ENCODE measurements around the gene PPARA.

PPARA gene

DNA sequence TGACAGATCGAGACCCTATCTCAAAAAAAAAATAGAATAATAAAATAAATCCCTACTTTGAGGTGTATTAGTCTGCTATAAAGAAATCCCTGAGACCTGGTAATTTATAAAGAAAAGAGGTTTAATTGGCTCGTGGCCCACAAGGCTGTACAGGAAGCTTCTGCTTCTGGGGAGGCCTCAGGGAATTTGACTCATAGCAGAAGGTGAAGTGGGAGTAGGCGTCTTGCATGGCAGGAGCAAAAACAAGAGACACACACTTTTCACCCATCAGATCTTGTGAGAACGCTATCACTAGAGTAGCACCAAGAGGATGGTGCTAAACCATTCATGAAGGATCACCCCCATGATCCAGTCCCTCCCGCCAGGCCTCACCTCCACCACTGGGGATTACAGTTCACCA, 70.6 kb downstream of the PPARA start:
- H3K27ac Mint-ChIP-seq = no peak overlapping the region
- H3K27me3 Mint-ChIP-seq = no peaks in the 10 kb centered on the region
- H3K4me1 Mint-ChIP-seq = peaks cover 6% of the 10 kb centered on the region

DNA sequence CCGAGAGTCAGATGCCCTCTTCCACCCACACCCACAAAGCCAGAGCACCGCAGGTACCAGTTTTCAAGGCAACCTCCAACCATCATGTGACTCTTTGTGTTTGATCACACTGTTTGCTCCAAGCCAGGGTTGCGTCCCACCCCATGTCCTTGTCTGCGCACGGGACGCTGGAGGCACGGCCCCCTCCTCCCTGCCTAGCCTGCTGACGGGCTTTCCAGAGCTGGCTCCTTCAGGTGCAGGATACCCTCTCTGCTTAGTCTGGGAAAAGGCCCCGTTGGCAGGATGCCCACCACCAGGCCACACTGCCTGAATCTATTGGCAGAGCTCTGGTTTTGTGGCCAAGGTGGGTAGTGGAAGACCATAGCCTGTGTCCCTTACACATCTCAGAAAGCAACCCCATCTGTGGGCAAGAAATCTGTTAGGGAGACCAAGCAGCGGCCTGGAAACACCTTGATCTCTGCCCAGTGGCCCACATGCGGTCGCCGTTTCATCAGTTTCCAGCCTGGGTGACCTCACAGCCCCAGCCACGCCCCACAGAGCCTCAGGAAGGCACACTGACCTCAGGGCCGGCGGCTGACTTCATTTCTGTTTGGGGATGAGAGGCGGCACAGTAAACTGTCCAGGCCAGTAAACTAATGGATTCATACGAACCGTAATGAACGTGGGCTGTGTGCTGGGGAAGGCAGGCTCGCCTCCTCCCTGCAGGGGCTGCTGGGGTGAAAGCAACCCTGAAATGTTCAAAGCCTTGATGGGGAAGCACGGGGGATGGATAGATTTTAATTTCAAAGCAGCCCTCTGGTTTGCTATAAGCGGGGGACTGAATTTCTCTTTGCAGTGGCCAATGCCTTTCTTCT, 73.9 kb downstream of the PPARA start:
- Mint-ChIP-seq H3K27me3 (no peaks in the 10 kb centered on the region), H3K4me3 (no peak overlapping the region), H3K27ac (peak overlapping the region; percentile 51), H3K36me3 (peaks cover 6% of the 10 kb centered on the region), H3K4me1 (peaks cover 6% of the 10 kb centered on the region), H3K9me3 (no peaks in the 10 kb centered on the region)

More for the DNA sequence above, 70.6 kb downstream of the PPARA start:
- peaks cover 15% of the 10 kb centered on the region for H3K36me3 Mint-ChIP-seq
- no peaks in the 10 kb centered on the region for H3K9me3 Mint-ChIP-seq
- no peak overlapping the region for H3K4me3 Mint-ChIP-seq

DNA sequence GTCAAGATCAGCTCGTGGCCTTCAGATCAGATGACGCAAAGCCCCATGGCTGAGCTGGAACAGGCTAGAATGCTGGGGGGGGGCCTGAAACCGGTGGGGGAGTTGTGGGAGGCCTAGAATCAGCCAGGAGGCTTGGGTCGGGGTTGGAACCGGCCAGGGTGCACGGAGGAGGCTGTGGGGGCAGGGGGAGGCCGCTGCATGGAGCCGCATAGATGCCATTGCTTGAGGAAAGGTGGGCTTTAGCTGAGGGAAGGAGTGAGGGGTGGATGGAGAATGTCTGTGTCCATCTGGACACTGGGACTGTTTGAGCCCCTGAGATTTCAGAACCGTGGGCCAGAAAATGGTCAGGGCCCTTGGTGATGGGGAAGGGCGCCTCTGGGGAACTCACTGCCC, 74.6 kb downstream of the PPARA start:
- Mint-ChIP-seq H3K4me3 (no peak overlapping the region), H3K27me3 (no peaks in the 10 kb centered on the region), H3K4me1 (no peaks in the 10 kb centered on the region), H3K27ac (no peak overlapping the region), H3K9me3 (no peaks in the 10 kb centered on the region), H3K36me3 (peaks cover 2% of the 10 kb centered on the region)

DNA sequence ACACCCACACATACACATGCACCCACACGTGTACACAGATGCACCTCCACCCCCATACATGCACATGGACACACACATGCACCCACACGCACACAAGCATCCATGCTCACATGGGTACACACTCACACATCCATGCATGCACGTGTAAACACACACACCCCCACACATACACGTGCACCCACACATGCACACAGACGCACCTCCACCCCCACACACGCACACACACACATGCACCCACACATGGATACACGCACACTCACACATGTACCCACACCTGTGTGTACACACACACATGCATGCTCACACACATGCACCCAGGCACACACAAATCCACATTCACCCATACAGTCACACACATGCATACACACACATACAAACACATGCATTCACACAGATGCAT, 75.3 kb downstream of the PPARA start:
- no peak overlapping the region for H3K27ac Mint-ChIP-seq
- no peaks in the 10 kb centered on the region for H3K9me3 Mint-ChIP-seq
- H3K4me3 Mint-ChIP-seq = no peak overlapping the region
- H3K27me3 Mint-ChIP-seq = no peaks in the 10 kb centered on the region
- H3K4me1 Mint-ChIP-seq = no peaks in the 10 kb centered on the region
- peaks cover 2% of the 10 kb centered on the region for H3K36me3 Mint-ChIP-seq

DNA sequence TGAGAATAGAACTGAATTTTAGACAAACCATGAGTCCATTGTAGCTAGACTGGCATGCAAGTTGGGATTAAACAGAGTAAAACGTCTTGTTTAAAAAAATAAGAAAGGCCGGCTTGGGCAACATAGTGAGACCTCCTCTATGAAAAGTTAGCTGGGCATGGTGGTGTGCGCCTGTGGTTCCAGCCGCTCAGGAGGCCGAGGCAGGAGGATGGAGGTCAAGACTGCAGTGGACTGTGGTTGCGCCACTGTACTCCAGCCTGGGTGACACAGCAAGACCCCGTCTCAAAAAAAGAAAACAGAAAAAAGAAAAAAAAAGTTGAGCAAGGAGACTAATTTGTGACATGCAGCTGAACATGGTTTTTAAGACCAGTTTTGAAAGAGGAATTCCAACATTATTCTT, 76.3 kb downstream of the PPARA start:
- Mint-ChIP-seq H3K27me3 (no peaks in the 10 kb centered on the region), H3K9me3 (no peaks in the 10 kb centered on the region), H3K36me3 (peaks cover 2% of the 10 kb centered on the region), H3K4me1 (no peaks in the 10 kb centered on the region), H3K27ac (no peak overlapping the region), H3K4me3 (no peak overlapping the region)

DNA sequence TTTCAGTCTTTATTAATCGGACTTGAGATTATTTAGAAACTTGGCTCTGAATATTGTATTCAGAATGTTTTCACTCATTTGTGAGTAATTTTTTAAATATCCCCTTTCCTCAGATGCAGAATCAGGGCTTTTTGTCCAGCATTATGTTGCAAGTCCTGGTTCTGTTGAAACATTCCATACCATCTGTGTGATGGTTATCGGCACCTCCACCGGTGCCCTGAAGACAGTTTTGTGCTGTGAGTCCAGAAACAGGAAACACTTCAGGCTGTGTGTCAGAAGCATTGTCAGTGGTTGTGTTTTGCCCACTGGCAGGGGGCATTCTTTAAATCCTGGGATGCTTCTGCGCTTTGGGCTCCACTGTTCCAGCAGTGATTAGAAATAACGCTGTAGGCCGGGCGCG, 79.4 kb downstream of the PPARA start:
- no peak overlapping the region for H3K27ac Mint-ChIP-seq
- H3K27me3 Mint-ChIP-seq = no peaks in the 10 kb centered on the region
- no peak overlapping the region for H3K4me3 Mint-ChIP-seq
- H3K36me3 Mint-ChIP-seq = peaks cover 2% of the 10 kb centered on the region
- no peaks in the 10 kb centered on the region for H3K9me3 Mint-ChIP-seq
- H3K4me1 Mint-ChIP-seq = no peaks in the 10 kb centered on the region

DNA sequence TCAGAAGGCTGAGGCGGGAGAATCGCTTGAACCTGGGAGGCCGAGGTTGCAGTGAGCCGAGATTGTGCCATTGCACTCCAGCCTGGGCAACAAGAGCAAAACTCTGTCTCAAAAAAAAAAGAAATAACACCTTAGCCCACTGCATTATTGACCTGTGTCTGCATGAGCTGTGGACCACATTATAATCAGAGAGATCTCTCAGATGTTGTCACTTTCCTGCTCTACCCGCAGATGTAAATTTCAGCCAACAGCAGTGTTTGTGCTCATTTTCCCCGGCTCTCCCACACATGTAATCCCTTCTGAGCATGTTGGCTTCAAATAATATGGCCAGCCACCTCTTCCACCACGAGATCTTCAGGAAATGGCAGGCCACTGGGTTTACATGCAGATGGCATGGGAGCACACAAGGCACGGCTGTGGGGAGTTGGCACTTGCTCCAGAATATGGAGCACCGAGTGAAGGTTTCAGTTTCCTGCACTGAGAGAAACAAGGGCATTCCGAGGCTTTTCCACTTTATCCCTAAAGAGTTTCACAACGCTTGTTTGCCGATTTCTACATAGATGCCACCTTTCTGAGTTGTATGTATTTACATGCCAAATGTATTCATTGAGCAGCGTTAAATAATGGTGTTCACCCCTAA, 80.1 kb downstream of the PPARA start:
- H3K27ac Mint-ChIP-seq = no peak overlapping the region
- H3K9me3 Mint-ChIP-seq = no peaks in the 10 kb centered on the region
- H3K4me3 Mint-ChIP-seq = no peak overlapping the region
- peaks cover 2% of the 10 kb centered on the region for H3K36me3 Mint-ChIP-seq
- H3K4me1 Mint-ChIP-seq = no peaks in the 10 kb centered on the region
- no peaks in the 10 kb centered on the region for H3K27me3 Mint-ChIP-seq

DNA sequence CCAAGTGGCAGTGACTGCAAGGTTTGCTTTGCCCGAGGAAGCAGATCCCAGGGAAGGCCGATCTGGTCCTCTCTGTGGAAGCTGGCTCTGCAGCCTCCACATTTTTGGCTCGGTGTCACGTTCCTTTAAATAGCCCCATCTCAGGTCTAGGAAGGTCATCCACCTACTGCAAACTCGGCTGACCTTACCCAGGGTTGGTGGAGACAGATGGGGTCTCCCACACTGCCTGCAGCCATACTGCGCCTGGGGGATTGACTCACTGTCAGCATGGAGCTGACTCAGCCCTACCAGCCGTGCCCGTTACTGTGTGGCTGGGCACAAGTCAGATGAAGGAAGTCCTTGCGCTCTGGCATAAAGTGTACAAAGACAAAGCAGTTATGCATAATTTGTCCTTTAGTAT, 82.9 kb downstream of the PPARA start:
- Mint-ChIP-seq H3K27ac (no peak overlapping the region), H3K27me3 (no peaks in the 10 kb centered on the region), H3K4me3 (no peak overlapping the region), H3K4me1 (no peaks in the 10 kb centered on the region), H3K36me3 (peaks cover 3% of the 10 kb centered on the region), H3K9me3 (no peaks in the 10 kb centered on the region)

DNA sequence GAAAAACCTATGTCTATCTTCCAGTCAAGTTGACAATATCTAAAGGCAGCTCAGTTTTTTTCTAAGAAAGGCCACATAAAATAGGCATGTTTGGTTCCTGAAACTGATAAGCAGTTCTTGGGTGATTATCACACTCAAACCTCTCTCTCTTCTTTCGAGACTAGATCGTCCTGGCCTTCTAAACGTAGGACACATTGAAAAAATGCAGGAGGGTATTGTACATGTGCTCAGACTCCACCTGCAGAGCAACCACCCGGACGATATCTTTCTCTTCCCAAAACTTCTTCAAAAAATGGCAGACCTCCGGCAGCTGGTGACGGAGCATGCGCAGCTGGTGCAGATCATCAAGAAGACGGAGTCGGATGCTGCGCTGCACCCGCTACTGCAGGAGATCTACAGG, 84.6 kb downstream of the PPARA start:
- no peak overlapping the region for H3K27ac Mint-ChIP-seq
- no peaks in the 10 kb centered on the region for H3K9me3 Mint-ChIP-seq
- H3K27me3 Mint-ChIP-seq = no peaks in the 10 kb centered on the region
- no peak overlapping the region for H3K4me3 Mint-ChIP-seq
- H3K36me3 Mint-ChIP-seq = peaks cover 3% of the 10 kb centered on the region
- H3K4me1 Mint-ChIP-seq = peaks cover 10% of the 10 kb centered on the region

DNA sequence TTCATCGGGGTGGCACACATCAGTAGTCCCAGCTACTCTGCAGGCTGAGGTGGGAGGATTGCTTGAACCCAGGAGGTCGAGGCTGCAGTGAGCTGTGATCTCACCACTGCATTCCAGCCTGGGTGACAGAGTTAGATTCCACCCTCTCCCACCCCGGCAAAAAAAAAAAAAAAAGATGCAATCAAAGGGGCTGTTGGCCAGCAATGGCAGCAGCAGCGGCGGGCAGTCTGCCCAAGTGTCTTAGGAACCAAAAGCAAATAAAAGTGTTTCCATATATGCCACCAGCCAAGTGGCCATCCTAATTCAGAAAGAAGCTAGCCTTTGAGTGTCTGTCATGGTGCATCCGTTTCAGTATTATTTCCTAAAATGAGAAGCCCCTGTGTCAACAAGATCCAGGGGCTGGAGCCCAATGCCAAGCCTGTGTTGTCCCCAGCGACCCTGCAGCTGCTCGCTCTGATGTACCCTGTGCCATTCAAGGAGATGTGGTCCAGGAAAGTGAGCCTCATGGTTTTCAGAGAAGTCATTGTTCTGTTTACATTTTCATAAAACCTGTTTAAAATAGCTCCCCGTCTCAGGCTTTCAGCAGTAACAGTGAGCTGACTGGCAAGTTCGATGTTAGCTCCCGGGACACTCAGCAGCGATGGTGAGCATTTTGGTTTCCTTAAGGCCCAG, 87.3 kb downstream of the PPARA start:
- Mint-ChIP-seq H3K27me3 (no peaks in the 10 kb centered on the region), H3K9me3 (no peaks in the 10 kb centered on the region), H3K4me1 (peaks cover 16% of the 10 kb centered on the region), H3K27ac (no peak overlapping the region), H3K4me3 (no peak overlapping the region), H3K36me3 (peaks cover 3% of the 10 kb centered on the region)

DNA sequence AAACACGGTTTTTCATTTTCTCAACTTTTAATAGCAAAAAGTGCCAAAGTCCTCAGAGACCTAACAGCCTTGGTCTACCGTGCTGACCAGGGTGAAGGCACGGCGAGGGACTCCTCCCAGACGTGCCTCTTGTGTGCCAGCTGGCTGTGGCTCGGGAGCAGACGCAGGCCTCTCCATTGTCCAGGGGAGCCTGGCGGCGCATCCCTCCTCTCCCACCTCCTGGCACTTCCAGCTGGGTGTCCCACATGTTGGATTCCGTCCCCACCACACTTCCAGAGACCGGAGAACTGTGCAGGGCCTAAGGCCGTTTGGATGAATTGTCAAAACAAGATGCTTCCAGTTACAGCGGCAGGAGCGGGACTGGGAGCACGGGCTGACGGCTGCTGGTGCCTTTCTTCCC, 88.2 kb downstream of the PPARA start:
- no peak overlapping the region for H3K27ac Mint-ChIP-seq

DNA sequence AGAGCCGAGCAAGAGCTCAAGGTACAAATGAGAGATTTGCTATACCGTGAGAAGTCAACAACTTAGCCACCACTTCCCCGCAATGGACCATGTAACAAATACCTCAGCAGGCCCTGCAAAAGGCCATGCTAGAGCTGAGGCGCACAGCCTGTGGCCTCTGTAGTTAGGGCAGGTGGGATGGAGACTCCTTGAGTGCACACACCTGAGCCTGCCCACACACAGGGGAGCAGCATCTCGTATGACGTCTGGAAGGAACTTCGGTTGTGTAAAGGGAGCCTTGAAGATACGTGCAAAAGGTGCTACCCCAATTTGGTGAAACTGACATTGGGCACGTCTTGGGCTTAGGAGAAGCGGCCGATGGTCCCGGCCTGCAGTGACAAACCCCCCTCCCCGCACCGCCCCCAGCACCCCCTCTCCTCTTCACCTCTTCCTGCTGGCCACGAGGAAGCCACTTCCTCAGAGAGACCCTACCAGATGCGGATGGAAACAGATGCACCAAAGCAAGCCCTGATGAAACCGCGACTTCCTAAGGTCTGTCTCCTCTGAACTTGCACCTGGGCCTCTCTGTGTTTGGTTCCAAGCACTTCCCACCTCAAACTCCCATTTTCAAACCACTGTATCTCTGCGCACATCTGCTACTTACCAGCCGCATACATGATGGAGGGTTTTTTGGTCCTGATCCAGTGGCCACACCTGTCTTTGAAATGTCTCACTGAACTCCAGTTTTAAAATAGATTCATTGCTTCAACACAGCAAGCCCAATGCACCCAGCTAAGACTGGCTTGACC, 89.1 kb downstream of the PPARA start:
- no peak overlapping the region for H3K4me3 Mint-ChIP-seq
- peaks cover 16% of the 10 kb centered on the region for H3K4me1 Mint-ChIP-seq

More for the DNA sequence above, 88.2 kb downstream of the PPARA start:
- Mint-ChIP-seq H3K27me3 (no peaks in the 10 kb centered on the region), H3K9me3 (no peaks in the 10 kb centered on the region), H3K4me1 (peaks cover 16% of the 10 kb centered on the region), H3K36me3 (peaks cover 3% of the 10 kb centered on the region), H3K4me3 (no peak overlapping the region)

DNA sequence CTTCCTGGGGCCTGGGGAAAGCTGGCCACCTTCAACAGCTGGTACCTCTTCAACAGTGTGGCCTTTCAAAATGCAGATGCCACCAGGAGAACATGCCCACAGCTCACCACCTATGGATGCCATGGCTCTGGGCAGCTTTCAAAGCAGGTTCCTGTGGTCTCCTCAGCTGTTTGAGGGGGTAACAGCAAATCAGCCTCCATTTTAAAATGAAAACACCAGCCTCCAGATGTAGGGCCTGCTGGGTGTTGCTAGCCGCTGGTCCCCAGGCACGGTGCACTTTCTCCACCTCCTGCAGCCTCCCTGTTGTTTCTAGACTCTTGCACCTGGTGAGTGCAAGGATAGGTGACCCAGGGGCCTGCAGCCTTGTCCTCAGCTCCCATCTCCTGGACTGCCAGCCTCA, 89.7 kb downstream of the PPARA start:
- H3K36me3 Mint-ChIP-seq = peaks cover 3% of the 10 kb centered on the region
- no peaks in the 10 kb centered on the region for H3K9me3 Mint-ChIP-seq
- H3K27me3 Mint-ChIP-seq = no peaks in the 10 kb centered on the region
- peaks cover 16% of the 10 kb centered on the region for H3K4me1 Mint-ChIP-seq
- H3K27ac Mint-ChIP-seq = no peak overlapping the region
- no peak overlapping the region for H3K4me3 Mint-ChIP-seq

More for the DNA sequence above, 89.1 kb downstream of the PPARA start:
- Mint-ChIP-seq H3K9me3 (no peaks in the 10 kb centered on the region), H3K27me3 (no peaks in the 10 kb centered on the region), H3K36me3 (peaks cover 3% of the 10 kb centered on the region), H3K27ac (peak overlapping the region; percentile 14)

DNA sequence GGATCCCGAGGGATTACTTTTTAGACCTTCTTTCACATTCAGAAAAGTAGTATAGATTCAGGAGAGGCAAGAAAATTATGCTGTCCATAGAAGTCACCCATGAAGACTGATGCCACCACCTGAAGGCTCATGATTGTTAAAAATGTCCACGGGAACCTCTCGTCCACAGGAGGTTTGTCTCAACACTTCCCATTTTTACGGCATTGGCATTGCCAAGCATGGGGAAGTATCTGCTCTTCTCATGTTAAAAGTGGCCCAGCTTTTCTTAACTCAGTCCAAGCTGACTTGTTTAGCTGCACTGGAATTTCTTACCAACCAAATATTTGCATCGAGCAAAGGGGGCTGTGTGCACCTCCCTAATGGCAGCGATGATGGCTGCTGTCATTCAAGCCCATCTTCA, 90.2 kb downstream of the PPARA start:
- Mint-ChIP-seq H3K27me3 (no peaks in the 10 kb centered on the region), H3K9me3 (no peaks in the 10 kb centered on the region), H3K4me3 (no peak overlapping the region)

DNA sequence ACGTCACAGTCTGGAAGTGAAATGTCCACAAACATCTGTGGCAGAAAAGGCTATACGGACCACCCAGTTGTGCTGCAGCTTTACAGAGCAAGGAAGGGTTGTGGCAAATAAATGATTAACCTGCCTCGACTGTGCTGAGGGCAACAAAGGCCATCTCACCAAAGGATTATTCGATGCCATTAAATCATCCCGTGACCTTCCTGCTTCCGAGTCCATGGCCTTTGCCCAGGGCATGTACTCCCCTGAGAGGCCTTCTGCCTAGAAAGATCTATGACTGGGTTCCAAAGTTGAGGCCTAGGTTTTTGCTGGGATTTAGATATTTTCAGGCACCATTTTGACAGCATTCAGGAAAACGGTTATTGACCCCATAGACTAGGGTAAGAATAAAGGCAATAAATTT, 90.6 kb downstream of the PPARA start:
- no peaks in the 10 kb centered on the region for H3K27me3 Mint-ChIP-seq
- no peak overlapping the region for H3K27ac Mint-ChIP-seq
- H3K4me3 Mint-ChIP-seq = no peak overlapping the region

More for the DNA sequence above, 90.2 kb downstream of the PPARA start:
- Mint-ChIP-seq H3K4me1 (peaks cover 16% of the 10 kb centered on the region), H3K27ac (no peak overlapping the region), H3K36me3 (peaks cover 3% of the 10 kb centered on the region)

More for the DNA sequence above, 90.6 kb downstream of the PPARA start:
- peaks cover 1% of the 10 kb centered on the region for H3K36me3 Mint-ChIP-seq
- H3K4me1 Mint-ChIP-seq = peaks cover 16% of the 10 kb centered on the region
- no peaks in the 10 kb centered on the region for H3K9me3 Mint-ChIP-seq
